ENCODE results near the gene C18orf63. TPM values are rescaled to one million over a fixed set of nuclear protein-coding genes. Genes with fewer than 3 reads are reported as not detected.
A peak's percentile ranks its signal among the peaks of the same experiment; 100 is the strongest.

Gene C18orf63
- total RNA-seq, 1 experiment from 2014 or later: not detected

DNA sequence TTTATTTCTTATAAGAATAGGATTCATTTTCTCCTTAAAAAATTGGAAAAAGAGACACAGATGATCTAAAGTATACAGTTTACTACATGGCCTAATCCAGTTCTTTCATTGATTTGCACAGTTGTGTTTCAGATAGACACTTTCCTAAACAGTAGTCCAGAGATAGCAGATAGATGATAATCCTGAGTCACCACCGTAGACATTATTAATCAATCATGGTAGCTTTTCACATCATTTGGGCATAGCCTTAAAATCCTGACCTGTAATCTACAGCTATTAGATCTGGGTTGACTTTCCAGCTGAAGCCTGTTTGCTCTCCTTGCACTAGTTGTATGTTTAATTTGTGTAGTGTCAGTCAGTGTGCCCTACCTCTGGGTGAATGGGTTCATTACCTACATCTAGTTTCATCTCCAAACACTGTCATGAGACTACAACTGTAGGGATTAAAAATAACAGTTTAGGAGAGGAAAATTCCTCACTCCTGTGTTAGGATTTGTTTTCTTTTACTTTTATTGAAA lies 14.1 kb downstream of the C18orf63 start:
- Histone ChIP-seq H3K27me3 (replicated peaks; ENCODE audit: insufficient read depth, low read depth, low read length, poor library complexity) (no peaks in the 10 kb centered on the region), H3K9me3 (ENCODE audit: low read depth, low read length, poor library complexity, severe bottlenecking) (no peaks in the 10 kb centered on the region), H3K36me3 (ENCODE audit: insufficient read depth, low read length, poor library complexity, severe bottlenecking) (no peaks in the 10 kb centered on the region), H3K4me1 (ENCODE audit: insufficient read depth, low read length, poor library complexity, severe bottlenecking) (no peaks in the 10 kb centered on the region), H3K4me3 (ENCODE audit: low read depth, low read length, poor library complexity, severe bottlenecking) (no peak overlapping the region), H3K27ac (ENCODE audit: low read depth, low read length, poor library complexity, severe bottlenecking) (no peak overlapping the region)
- TF ChIP-seq EZH2 (IDR thresholded peaks at IDR 0.05; ENCODE audit: borderline replicate concordance, low read depth, low read length, poor library complexity, severe bottlenecking): no peak
- TF ChIP-seq, protein P1, sequence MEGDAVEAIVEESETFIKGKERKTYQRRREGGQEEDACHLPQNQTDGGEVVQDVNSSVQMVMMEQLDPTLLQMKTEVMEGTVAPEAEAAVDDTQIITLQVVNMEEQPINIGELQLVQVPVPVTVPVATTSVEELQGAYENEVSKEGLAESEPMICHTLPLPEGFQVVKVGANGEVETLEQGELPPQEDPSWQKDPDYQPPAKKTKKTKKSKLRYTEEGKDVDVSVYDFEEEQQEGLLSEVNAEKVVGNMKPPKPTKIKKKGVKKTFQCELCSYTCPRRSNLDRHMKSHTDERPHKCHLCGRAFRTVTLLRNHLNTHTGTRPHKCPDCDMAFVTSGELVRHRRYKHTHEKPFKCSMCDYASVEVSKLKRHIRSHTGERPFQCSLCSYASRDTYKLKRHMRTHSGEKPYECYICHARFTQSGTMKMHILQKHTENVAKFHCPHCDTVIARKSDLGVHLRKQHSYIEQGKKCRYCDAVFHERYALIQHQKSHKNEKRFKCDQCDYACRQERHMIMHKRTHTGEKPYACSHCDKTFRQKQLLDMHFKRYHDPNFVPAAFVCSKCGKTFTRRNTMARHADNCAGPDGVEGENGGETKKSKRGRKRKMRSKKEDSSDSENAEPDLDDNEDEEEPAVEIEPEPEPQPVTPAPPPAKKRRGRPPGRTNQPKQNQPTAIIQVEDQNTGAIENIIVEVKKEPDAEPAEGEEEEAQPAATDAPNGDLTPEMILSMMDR (conservative IDR thresholded peaks at IDR 0.05; ENCODE audit: low read depth, low read length): no peak
- no TSS peak for BruUV-seq (replicated peaks)
- CTCF ChIA-PET: no interaction called here
- POLR2A ChIA-PET (ENCODE audit: low non-redundant PET): no interaction called here
- DNase-seq (ENCODE audit: low spot score): no peak
- intact Hi-C loops (cut with micrococcal nuclease; ENCODE audit: unreplicated experiment): no loop called here

GRCh38 chr18:74331404-74331803 lies 15.8 kb downstream of the C18orf63 start:
- ChIA-PET CTCF (no interaction called here), POLR2A (ENCODE audit: low non-redundant PET) (no interaction called here)
- Histone ChIP-seq H3K4me3 (ENCODE audit: low read depth, low read length, poor library complexity, severe bottlenecking) (no peak overlapping the region), H3K9me3 (ENCODE audit: low read depth, low read length, poor library complexity, severe bottlenecking) (no peaks in the 10 kb centered on the region), H3K36me3 (ENCODE audit: insufficient read depth, low read length, poor library complexity, severe bottlenecking) (no peaks in the 10 kb centered on the region), H3K27me3 (replicated peaks; ENCODE audit: insufficient read depth, low read depth, low read length, poor library complexity) (no peaks in the 10 kb centered on the region), H3K27ac (ENCODE audit: low read depth, low read length, poor library complexity, severe bottlenecking) (no peak overlapping the region), H3K4me1 (ENCODE audit: insufficient read depth, low read length, poor library complexity, severe bottlenecking) (no peaks in the 10 kb centered on the region)
- BruUV-seq (replicated peaks): no TSS peak
- TF ChIP-seq, protein P1 (conservative IDR thresholded peaks at IDR 0.05; ENCODE audit: low read depth, low read length): peak; percentile 41; the same call in 1 of the 2 replicates
- TF ChIP-seq EZH2 (IDR thresholded peaks at IDR 0.05; ENCODE audit: borderline replicate concordance, low read depth, low read length, poor library complexity, severe bottlenecking): no peak
- peak; percentile 46 for DNase-seq (ENCODE audit: low spot score)
- intact Hi-C loops (cut with micrococcal nuclease; ENCODE audit: unreplicated experiment): no loop called here

DNA sequence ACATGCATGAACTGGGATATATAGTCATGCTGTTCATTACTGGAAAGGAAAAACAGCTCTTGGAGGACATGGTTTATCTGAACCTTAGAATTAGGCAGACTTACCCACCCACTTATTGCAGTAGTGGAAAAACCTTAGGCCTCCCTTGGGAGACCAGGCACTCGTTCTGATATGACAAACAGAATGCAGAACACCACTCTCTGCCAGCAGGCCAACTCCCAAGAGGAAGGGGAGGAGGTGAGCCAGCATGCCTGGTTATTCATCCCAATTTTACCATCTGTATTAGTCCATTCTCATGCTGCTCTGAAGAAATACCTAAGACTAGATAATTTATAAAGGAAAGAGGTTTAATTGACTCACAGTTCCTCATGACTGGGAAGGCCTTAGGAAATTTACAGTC lies 17.5 kb downstream of the C18orf63 start:
- Histone ChIP-seq H3K27ac (ENCODE audit: low read depth, low read length, poor library complexity, severe bottlenecking) (no peak overlapping the region), H3K36me3 (ENCODE audit: insufficient read depth, low read length, poor library complexity, severe bottlenecking) (no peaks in the 10 kb centered on the region), H3K4me3 (ENCODE audit: low read depth, low read length, poor library complexity, severe bottlenecking) (no peak overlapping the region), H3K4me1 (ENCODE audit: insufficient read depth, low read length, poor library complexity, severe bottlenecking) (no peaks in the 10 kb centered on the region), H3K27me3 (replicated peaks; ENCODE audit: insufficient read depth, low read depth, low read length, poor library complexity) (no peaks in the 10 kb centered on the region), H3K9me3 (ENCODE audit: low read depth, low read length, poor library complexity, severe bottlenecking) (no peaks in the 10 kb centered on the region)
- intact Hi-C loops (cut with micrococcal nuclease; ENCODE audit: unreplicated experiment): no loop called here
- TF ChIP-seq, protein P1 (conservative IDR thresholded peaks at IDR 0.05; ENCODE audit: low read depth, low read length): no peak
- no peak for TF ChIP-seq EZH2 (IDR thresholded peaks at IDR 0.05; ENCODE audit: borderline replicate concordance, low read depth, low read length, poor library complexity, severe bottlenecking)
- BruUV-seq (replicated peaks): no TSS peak
- ChIA-PET POLR2A (ENCODE audit: low non-redundant PET) (no interaction called here), CTCF (no interaction called here)
- no peak for DNase-seq (ENCODE audit: low spot score)
